Measurements from ENCODE around the gene EFHD1. TPM values are rescaled to one million over a fixed set of nuclear protein-coding genes. Genes with fewer than 3 reads are reported as not detected.

Gene EFHD1
- total RNA-seq, 1 donor from 2014 or later = 2.7 TPM

DNA sequence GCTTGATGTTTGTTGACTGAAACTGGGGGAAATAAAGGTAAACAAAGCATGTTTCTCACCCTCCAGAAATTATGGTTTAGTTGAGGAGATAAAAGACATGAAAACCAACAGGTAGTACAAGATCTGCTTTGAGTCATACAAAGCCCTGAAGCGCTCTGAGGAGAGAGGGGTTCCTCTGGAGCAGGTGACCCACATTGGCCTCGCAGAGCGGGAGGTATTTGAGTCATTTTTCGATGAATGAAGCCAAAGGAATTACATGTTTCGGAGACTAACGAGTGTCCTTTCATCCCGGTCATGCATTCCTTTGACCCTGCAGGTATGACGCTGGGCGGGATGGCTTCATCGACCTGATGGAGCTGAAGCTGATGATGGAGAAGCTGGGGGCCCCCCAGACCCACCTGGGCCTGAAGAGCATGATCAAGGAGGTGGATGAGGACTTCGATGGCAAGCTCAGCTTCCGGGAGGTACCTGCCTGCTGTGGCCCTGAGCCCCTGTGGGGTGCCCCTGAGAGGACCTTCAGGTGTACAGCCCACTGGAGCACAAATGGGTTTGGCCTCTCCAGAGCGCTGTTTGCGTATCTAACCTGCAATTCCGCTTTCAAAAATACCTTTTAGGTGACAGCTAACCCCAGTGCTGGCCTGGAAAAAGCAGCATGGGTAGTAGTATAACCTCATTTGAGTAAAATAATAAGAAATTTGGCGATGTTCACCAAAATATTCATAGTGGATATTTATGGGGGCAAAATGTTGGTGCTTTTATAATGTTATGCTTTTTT, 29.3 kb downstream of the EFHD1 start:
- H3K27ac Mint-ChIP-seq = no peak overlapping the region

DNA sequence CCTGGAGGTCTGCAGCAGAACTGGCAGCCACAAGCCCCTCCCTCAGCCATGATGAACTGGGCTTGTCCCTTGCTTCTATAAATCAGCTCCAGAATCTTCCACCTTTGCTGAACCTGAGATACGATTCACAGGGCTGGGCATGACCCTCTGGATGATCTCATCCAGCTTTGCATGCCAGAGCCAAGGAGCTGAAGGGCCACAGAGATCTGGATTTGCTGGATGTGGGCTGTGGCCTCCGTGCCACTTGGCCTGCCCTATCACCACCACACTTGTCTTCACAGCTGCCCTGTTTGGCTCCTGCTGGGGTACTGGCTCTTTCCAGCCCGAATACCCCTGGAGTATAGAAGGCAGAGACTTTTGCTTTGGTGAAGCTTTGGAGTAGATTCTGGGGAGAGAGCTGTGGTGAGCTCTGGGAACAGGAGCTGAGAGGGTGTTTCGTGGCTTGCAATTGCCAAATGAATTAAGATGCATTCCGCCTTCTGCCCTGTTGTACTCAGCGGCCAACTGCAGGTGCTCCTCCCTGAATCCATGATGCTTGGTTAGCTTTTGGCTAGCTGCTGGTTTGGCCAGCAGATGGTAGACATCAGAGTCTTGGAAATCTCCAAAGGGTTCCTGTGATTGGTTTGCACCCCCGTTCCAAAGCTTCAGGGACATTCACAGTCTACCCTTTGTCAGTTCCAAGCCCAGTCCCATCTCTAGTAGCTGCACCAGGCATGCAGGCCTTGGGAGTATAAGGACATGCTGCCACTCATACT, 32.8 kb downstream of the EFHD1 start:
- no peak for DNase-seq (ENCODE audit: low spot score, unreplicated experiment)
- TF ChIP-seq, protein P1, sequence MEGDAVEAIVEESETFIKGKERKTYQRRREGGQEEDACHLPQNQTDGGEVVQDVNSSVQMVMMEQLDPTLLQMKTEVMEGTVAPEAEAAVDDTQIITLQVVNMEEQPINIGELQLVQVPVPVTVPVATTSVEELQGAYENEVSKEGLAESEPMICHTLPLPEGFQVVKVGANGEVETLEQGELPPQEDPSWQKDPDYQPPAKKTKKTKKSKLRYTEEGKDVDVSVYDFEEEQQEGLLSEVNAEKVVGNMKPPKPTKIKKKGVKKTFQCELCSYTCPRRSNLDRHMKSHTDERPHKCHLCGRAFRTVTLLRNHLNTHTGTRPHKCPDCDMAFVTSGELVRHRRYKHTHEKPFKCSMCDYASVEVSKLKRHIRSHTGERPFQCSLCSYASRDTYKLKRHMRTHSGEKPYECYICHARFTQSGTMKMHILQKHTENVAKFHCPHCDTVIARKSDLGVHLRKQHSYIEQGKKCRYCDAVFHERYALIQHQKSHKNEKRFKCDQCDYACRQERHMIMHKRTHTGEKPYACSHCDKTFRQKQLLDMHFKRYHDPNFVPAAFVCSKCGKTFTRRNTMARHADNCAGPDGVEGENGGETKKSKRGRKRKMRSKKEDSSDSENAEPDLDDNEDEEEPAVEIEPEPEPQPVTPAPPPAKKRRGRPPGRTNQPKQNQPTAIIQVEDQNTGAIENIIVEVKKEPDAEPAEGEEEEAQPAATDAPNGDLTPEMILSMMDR (IDR thresholded peaks at IDR 0.05; ENCODE audit: unreplicated experiment) = no peak
- H3K27me3 Mint-ChIP-seq = peaks cover 3% of the 10 kb centered on the region
- H3K27ac Mint-ChIP-seq = no peak overlapping the region
- no peaks in the 10 kb centered on the region for H3K36me3 Mint-ChIP-seq (ENCODE audit: insufficient read depth)
- H3K4me3 Mint-ChIP-seq (ENCODE audit: low read depth) = no peak overlapping the region
- H3K9me3 Mint-ChIP-seq (ENCODE audit: low read depth) = no peaks in the 10 kb centered on the region
- H3K4me1 Mint-ChIP-seq (ENCODE audit: low read depth) = no peaks in the 10 kb centered on the region

More for the DNA sequence above, 29.3 kb downstream of the EFHD1 start:
- H3K36me3 Mint-ChIP-seq (ENCODE audit: insufficient read depth) = no peaks in the 10 kb centered on the region
- H3K27me3 Mint-ChIP-seq = peaks cover 3% of the 10 kb centered on the region
- TF ChIP-seq, protein P1 (IDR thresholded peaks at IDR 0.05; ENCODE audit: unreplicated experiment) = no peak
- no peaks in the 10 kb centered on the region for H3K9me3 Mint-ChIP-seq (ENCODE audit: low read depth)
- no peak for DNase-seq (ENCODE audit: low spot score, unreplicated experiment)
- H3K4me3 Mint-ChIP-seq (ENCODE audit: low read depth) = no peak overlapping the region
- H3K4me1 Mint-ChIP-seq (ENCODE audit: low read depth) = no peaks in the 10 kb centered on the region

DNA sequence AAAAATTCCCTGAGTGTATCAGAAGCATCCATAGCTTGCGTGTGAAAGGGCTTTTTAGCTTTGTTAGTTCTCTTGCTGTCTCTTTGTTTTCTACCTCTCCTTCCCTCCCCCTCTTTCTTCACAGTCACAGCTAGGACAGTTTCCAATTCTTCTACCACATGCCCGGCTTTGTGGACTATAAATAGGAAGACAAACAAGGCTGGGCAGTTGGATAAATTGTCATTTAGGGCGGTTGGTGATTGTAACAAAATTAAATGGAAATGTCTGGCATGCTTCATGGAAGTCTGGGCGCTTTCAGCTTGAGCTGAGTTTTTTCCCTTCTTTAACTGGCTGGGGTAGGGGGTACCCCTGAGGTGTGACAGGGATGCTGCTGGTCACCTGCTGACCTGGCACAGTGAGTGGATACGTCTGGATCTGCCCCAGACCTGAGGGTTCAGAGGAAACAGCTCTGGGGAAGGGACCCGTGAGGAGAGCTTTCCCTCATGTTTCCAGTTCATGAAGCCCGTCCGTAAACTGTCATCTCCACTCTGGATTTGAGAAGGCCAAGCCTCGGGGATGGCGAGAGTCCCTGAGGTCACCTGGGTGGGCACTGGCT, 34.7 kb downstream of the EFHD1 start:
- DNase-seq (ENCODE audit: low spot score, unreplicated experiment) = no peak
- Mint-ChIP-seq H3K36me3 (ENCODE audit: insufficient read depth) (no peaks in the 10 kb centered on the region), H3K4me1 (ENCODE audit: low read depth) (no peaks in the 10 kb centered on the region), H3K27ac (no peak overlapping the region), H3K9me3 (ENCODE audit: low read depth) (no peaks in the 10 kb centered on the region), H3K27me3 (peaks cover 3% of the 10 kb centered on the region), H3K4me3 (ENCODE audit: low read depth) (no peak overlapping the region)
- TF ChIP-seq, protein P1 (IDR thresholded peaks at IDR 0.05; ENCODE audit: unreplicated experiment) = no peak

DNA sequence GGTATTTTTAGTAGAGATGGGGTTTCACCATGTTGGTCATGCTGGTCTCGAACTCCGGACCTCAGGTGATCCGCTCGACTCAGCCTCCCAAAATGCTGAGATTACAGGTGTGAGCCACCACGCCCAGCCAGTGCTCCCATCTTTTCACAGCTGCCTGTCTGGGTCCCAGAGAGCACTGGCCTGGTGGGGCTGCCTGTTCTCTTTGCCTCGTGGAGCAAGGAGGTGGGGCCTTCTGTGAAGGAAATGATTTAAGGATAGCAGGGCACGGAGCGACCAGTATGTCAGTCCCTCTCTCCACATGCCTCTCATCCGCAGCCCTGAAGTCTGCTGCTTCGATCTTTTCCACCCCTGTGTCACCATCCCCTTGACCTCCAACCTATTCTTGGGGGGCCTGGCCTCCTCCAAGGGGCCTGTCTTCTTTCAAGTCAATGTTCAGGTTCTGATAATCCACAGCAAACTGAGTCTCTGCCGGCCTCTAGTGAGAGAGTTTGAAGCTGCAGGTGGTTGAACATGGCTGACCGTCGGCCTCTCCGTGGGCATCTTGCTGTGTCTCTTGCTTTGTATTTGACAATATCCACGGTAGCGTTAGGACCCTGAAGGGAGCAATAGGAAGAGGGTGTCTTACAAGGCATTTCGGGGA, 35.5 kb downstream of the EFHD1 start:
- Mint-ChIP-seq H3K4me3 (ENCODE audit: low read depth) (no peak overlapping the region), H3K9me3 (ENCODE audit: low read depth) (no peaks in the 10 kb centered on the region), H3K27me3 (peaks cover 3% of the 10 kb centered on the region), H3K27ac (no peak overlapping the region), H3K36me3 (ENCODE audit: insufficient read depth) (no peaks in the 10 kb centered on the region), H3K4me1 (ENCODE audit: low read depth) (no peaks in the 10 kb centered on the region)
- TF ChIP-seq, protein P1 (IDR thresholded peaks at IDR 0.05; ENCODE audit: unreplicated experiment) = peak; percentile 38
- DNase-seq (ENCODE audit: low spot score, unreplicated experiment) = no peak

DNA sequence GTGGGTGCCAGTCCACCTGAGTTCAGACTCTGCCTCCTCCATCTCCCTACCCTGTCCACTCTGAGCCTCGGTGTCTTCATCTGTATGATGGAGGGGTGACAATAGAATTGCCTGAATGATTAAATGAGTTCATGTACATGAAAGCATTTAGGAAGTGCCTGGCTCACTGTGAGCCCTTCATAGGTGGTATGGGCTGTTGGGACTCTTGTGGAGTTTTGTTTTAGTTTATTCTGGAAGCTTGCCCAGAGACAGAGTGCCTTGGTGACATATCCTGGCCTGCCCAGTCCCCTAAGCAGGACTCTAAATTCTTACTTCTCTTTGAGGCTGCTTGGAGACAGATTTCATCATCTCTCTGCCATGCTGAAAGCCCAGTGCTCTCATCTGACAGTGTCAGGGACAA, 39.2 kb downstream of the EFHD1 start:
- Mint-ChIP-seq H3K4me3 (ENCODE audit: low read depth) (no peak overlapping the region), H3K9me3 (ENCODE audit: low read depth) (no peaks in the 10 kb centered on the region), H3K4me1 (ENCODE audit: low read depth) (no peaks in the 10 kb centered on the region), H3K36me3 (ENCODE audit: insufficient read depth) (no peaks in the 10 kb centered on the region), H3K27me3 (peaks cover 3% of the 10 kb centered on the region), H3K27ac (no peak overlapping the region)
- TF ChIP-seq, protein P1 (IDR thresholded peaks at IDR 0.05; ENCODE audit: unreplicated experiment) = no peak
- no peak for DNase-seq (ENCODE audit: low spot score, unreplicated experiment)
